K562 (cell line): ENCODE results near the gene GABRB3. TPM values are rescaled to one million over a fixed set of nuclear protein-coding genes. Genes with fewer than 3 reads are reported as not detected.

ENCODE experiments used
- ATAC-seq: fragments of 200-7000 bp; cut with Tn5 transposase; 3 replicates; pipeline ENCODE4 v1.9.1; 2020; ENCODE audit warnings: moderate library complexity
- BruUV-seq: library from RNA; stranded (reverse); fragments of 400-500 nt; replicated peaks from 2 replicates; lab custom pipeline; 2021; lab: Mats Ljungman, UMichigan
- CTCF ChIA-PET: fragments of 300-600 bp; formaldehyde crosslinking; extraction: SDS; loops from one replicate; lab custom pipeline; 2021; ENCODE audit warnings: low intra/inter-chr PET ratio; lab: Yijun Ruan, JAX
- POLR2A ChIA-PET: fragments of 300-600, 350-650 bp; sonication (Branson Sonifier 250); formaldehyde crosslinking; extraction: SDS; loops from one replicate; lab custom pipeline; 2021; ENCODE audit warnings: antibody characterized with exemption, inconsistent platforms; lab: Yijun Ruan, JAX
- DNase-seq, 4 experiments: peaks; one replicate each; pipeline versions ENCODE4 v3.0.0 to v3.0.0-alpha.2; 2011 to 2018; ENCODE audit warnings: low spot score in 3 of 4, mixed read lengths in 3 of 4; ENCODE audit errors: extremely low read depth in 1 of 4
- FAIRE-seq: peaks from 2 replicates; lab custom pipeline; 2011; peaks lifted over from hg19 to GRCh38; lab: Jason Lieb, UNC
- H2AFZ ChIP-seq: 2 replicates; pipeline ENCODE4 v1.6.0; 2011; ENCODE audit warnings: low read depth, low read length, control low read depth, inconsistent platforms
- H3K27ac ChIP-seq: fragments of 200-600 bp; 3 replicates; pipeline ENCODE4 v1.8.0; 2011; ENCODE audit warnings: low read depth, mild to moderate bottlenecking, control low read depth, inconsistent platforms, low read length, moderate library complexity, mixed read lengths; ENCODE audit errors: extremely low read depth
- H3K27me3 ChIP-seq, 2 experiments: fragments of 300-600 bp in 1 of 2; 2 replicates in 1 of 2; 3 replicates in 1 of 2; pipeline versions ENCODE4 v1.6.0 to v1.8.0; 2011; ENCODE audit warnings: inconsistent platforms in 2 of 2, low read length in 2 of 2, mild to moderate bottlenecking in 1 of 2, mixed read lengths in 1 of 2, moderate library complexity in 1 of 2; ENCODE audit not compliant: control insufficient read depth in 2 of 2, insufficient read depth in 2 of 2
- H3K36me3 ChIP-seq: fragments of 300-600 bp; 3 replicates; pipeline ENCODE4 v1.8.0; 2011; ENCODE audit warnings: mild to moderate bottlenecking, low read length, inconsistent platforms; ENCODE audit not compliant: control insufficient read depth, insufficient read depth
- H3K4me1 ChIP-seq, 2 experiments: fragments of 200-600 bp in 1 of 2; replicated peaks in 1 of 2; 2 replicates in 1 of 2; 3 replicates in 1 of 2; pipeline versions ENCODE4 v1.5.1 to v1.8.0; 2011; ENCODE audit warnings: inconsistent platforms in 2 of 2, low read length in 2 of 2, mild to moderate bottlenecking in 1 of 2, mixed read lengths in 1 of 2, moderate library complexity in 1 of 2; ENCODE audit not compliant: control insufficient read depth in 2 of 2, insufficient read depth in 2 of 2
- H3K4me2 ChIP-seq: 2 replicates; pipeline ENCODE4 v1.6.1; 2011; ENCODE audit warnings: low read length, control low read depth, inconsistent platforms, mixed read lengths; ENCODE audit not compliant: insufficient read depth
- H3K4me3 ChIP-seq: fragments of 200-600 bp; sonication (generic), shearing (Covaris generic); 2 replicates; pipeline ENCODE4 v1.5.1; 2016; ENCODE audit warnings: control low read depth, inconsistent platforms
- H3K79me2 ChIP-seq: fragments of 200-600 bp; 3 replicates; pipeline ENCODE4 v1.8.0; 2011; ENCODE audit warnings: low read length, inconsistent platforms; ENCODE audit not compliant: control insufficient read depth, insufficient read depth
- H3K9ac ChIP-seq, 2 experiments: 2 replicates each; pipeline versions ENCODE4 v1.6.0 to v1.6.1; 2011; ENCODE audit warnings: low read depth in 2 of 2, low read length in 2 of 2, control low read depth in 1 of 2, inconsistent platforms in 1 of 2, mild to moderate bottlenecking in 1 of 2, mixed read lengths in 1 of 2; ENCODE audit not compliant: insufficient read depth in 1 of 2
- H3K9me1 ChIP-seq: one replicate; pipeline ENCODE4 v1.6.0; 2011; ENCODE audit warnings: inconsistent platforms, mild to moderate bottlenecking, low read length, moderate library complexity; ENCODE audit not compliant: control insufficient read depth, insufficient read depth
- H3K9me3 ChIP-seq: replicated peaks from 2 replicates; pipeline ENCODE4 v1.5.1; 2011; ENCODE audit warnings: low read depth, low read length, inconsistent platforms; ENCODE audit not compliant: control insufficient read depth, insufficient read depth
- H4K20me1 ChIP-seq: replicated peaks from 2 replicates; pipeline ENCODE4 v1.6.1; 2011; ENCODE audit warnings: low read length, inconsistent platforms, mixed read lengths; ENCODE audit not compliant: control insufficient read depth, insufficient read depth
- ATF4 ChIP-seq: fragments of 450-650 bp; formaldehyde crosslinking; IDR thresholded peaks from 2 replicates; pipeline ENCODE4 v1.4.0; 2022; ENCODE audit warnings: mild to moderate bottlenecking, moderate library complexity
- CHD4 ChIP-seq: fragments of 200-600 bp; sonication (generic); IDR thresholded peaks from 3 replicates; pipeline ENCODE4 v1.6.1; 2012; ENCODE audit warnings: low read depth, mild to moderate bottlenecking, mixed read lengths, low read length, inconsistent platforms; ENCODE audit not compliant: insufficient read depth, insufficient replicate concordance, poor library complexity, severe bottlenecking
- E2F6 ChIP-seq, 2 experiments: IDR thresholded peaks; 2 replicates each; pipeline ENCODE4 v1.6.1; 2011; ENCODE audit warnings: borderline replicate concordance in 1 of 2, control low read depth in 1 of 2, low read depth in 1 of 2, low read length in 1 of 2, mild to moderate bottlenecking in 1 of 2, mixed read lengths in 1 of 2, moderate library complexity in 1 of 2; ENCODE audit not compliant: insufficient read depth in 1 of 2, insufficient read length in 1 of 2, poor library complexity in 1 of 2, severe bottlenecking in 1 of 2; ENCODE audit errors: extremely low read depth in 1 of 2
- ERF ChIP-seq: fragments of 450-650 bp; formaldehyde crosslinking; IDR thresholded peaks from 2 replicates; pipeline ENCODE4 v1.4.0; 2020; ENCODE audit warnings: mild to moderate bottlenecking, mixed read lengths
- EZH2 ChIP-seq: IDR thresholded peaks from 2 replicates; pipeline ENCODE4 v1.6.1; 2012; ENCODE audit warnings: low read depth, mild to moderate bottlenecking, inconsistent platforms, low read length, borderline replicate concordance
- HMGXB4 ChIP-seq: sonication (generic); formaldehyde crosslinking; IDR thresholded peaks from 2 replicates; pipeline ENCODE4 v1.8.1; 2023; ENCODE audit warnings: mild to moderate bottlenecking, missing genetic modification reagents
- PCBP2 ChIP-seq: fragments of 200-400 bp; formaldehyde crosslinking; IDR thresholded peaks from 2 replicates; pipeline ENCODE4 v1.6.1; 2018; ENCODE audit warnings: low read length, low read depth, mild to moderate bottlenecking, moderate library complexity; ENCODE audit not compliant: poor library complexity, severe bottlenecking
- SREBF2 ChIP-seq: sonication (generic); formaldehyde crosslinking; IDR thresholded peaks from 2 replicates; pipeline ENCODE4 v1.4.0; 2020; ENCODE audit warnings: mild to moderate bottlenecking, missing genetic modification reagents
- ZBTB49 ChIP-seq: sonication (generic); formaldehyde crosslinking; IDR thresholded peaks from 2 replicates; pipeline ENCODE4 v1.8.0; 2022; ENCODE audit warnings: missing genetic modification reagents, mild to moderate bottlenecking, borderline replicate concordance
- WGBS: fragments of 100-300 bp; shearing (Covaris generic); methylation state at CpG from one replicate; pipeline ENCODE4 v1.1.6; 2016; ENCODE audit warnings: low coverage, mixed read lengths; ENCODE audit not compliant: insufficient coverage; ENCODE audit errors: missing lambda C conversion rate; 5-methylcytosine and 5-hydroxymethylcytosine counted together
- in situ Hi-C: fragments of 300-500 bp; cut with MboI; formaldehyde crosslinking; loops from 4 replicates; pipeline ENCODE4 v1.15.0; 2018; ENCODE audit warnings: inconsistent platforms, mixed read lengths
- intact Hi-C: fragments of 100-400 bp; cut with micrococcal nuclease; formaldehyde crosslinking; loops from 2 replicates; pipeline ENCODE4 v1.14.2; 2022
- polyA plus RNA-seq, 8 experiments: library from polyadenylated mRNA; depleted of rRNA in 4 of 8; stranded (reverse) in 5 of 8; unstranded in 3 of 8; fragments of >200 nt; fragmentation: Nextera tagmentation in 2 of 8; fragmentation: Illumina TruSeq in 1 of 8; extraction: Ambion mirVana in 2 of 8; extraction: Trizol in 1 of 8; gene quantifications; 2 replicates each; pipeline versions ENCODE4 v1.2.1 to v1.2.3, GENCODE V29; 2011 to 2014; ENCODE audit warnings: inconsistent platforms in 1 of 8, missing spikeins in 1 of 8
- total RNA-seq, 7 experiments: library from RNA; depleted of rRNA in 6 of 7; stranded (reverse); fragments of >200 nt in 6 of 7; fragmentation: Illumina TruSeq in 2 of 7; extraction: Trizol in 2 of 7; gene quantifications; 2 replicates each; pipeline versions ENCODE4 v1.2.1 to v1.2.3, GENCODE V29; 2011 to 2021; ENCODE audit warnings: low replicate concordance in 1 of 7

The GABRB3 gene
- total and polyA plus RNA-seq, 9 of the 15 experiments (the other 6 are each of a cell fraction or from before 2014, with no cell fraction given): 0.09 to 1.4 (median 0.49) TPM

GRCh38 chr15:26766262-26766661 lies 6.6 kb downstream of the GABRB3 start:
- CTCF ChIA-PET: no interaction called here
- no peak overlapping the region for H3K4me2 ChIP-seq
- DNase-seq: no peak
- H3K79me2 ChIP-seq: no peaks in the 10 kb centered on the region
- H3K4me1 ChIP-seq: no peaks in the 10 kb centered on the region
- intact Hi-C loops: no loop called here
- BruUV-seq: no TSS peak
- no peaks in the 10 kb centered on the region for H3K36me3 ChIP-seq
- no peak overlapping the region for H2AFZ ChIP-seq
- WGBS: 0% methylated on average over 1 of the region's 1 CpG
- TF ChIP-seq ZBTB49 (CRISPR knock-in tag) (no peak), PCBP2 (no peak), SREBF2 (CRISPR knock-in tag) (no peak), CHD4 (no peak), E2F6 (IDR thresholded peaks at IDR 0.05; ENCODE audit: borderline replicate concordance in 1 of 2, extremely low read depth in 1 of 2, insufficient read depth in 1 of 2, insufficient read length in 1 of 2, low read depth in 1 of 2, low read length in 1 of 2, poor library complexity in 1 of 2, severe bottlenecking in 1 of 2) (no peak), HMGXB4 (CRISPR knock-in tag) (no peak), ATF4 (no peak), ERF (no peak), EZH2 (no peak)
- TF ChIP-seq, all 486 proteins: peak for 0
- in situ Hi-C loops: no loop called here
- POLR2A ChIA-PET: no interaction called here
- FAIRE-seq: no peak
- Histone ChIP-seq H3K9ac (no peak overlapping the region), H4K20me1 (no peaks in the 10 kb centered on the region), H3K9me1 (no peaks in the 10 kb centered on the region), H3K27me3 (no peaks in the 10 kb centered on the region), H3K4me3 (no peak overlapping the region), H3K27ac (no peak overlapping the region), H3K9me3 (no peaks in the 10 kb centered on the region)
- ATAC-seq: no peak
